ENCODE results near the gene GPR161. TPM values are rescaled to one million over a fixed set of nuclear protein-coding genes. Genes with fewer than 3 reads are reported as not detected.
A peak's percentile ranks its signal among the peaks of the same experiment; 100 is the strongest.

GPR161 gene
- total RNA-seq, 6 experiments from 2014 or later, result 9.3 to 14.5 (median 13.2) TPM

DNA sequence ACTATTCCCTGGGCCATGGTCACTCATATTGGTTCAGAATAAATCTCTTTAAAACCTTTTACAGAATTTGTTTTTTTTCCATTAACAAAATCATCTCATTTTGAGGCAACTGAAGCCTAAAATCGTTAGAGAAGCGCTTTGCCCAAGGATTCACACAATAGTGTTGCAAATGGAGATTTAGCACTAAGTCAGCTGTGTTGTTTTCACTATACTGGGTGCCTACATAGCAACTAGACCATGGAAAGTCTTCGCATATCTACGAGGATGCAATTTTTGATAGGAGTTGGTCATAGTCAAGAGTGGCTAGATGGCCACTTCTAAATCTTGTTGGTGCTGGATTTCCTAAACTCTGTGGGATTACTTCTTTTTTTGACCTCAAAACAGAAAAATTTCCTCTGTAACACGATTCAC lies 41.5 kb upstream of the GPR161 start:
- Mint-ChIP-seq H3K4me1 (ENCODE audit: low read depth) (no peaks in the 10 kb centered on the region), H3K4me3 (no peak overlapping the region), H3K36me3 (ENCODE audit: low read depth) (no peaks in the 10 kb centered on the region), H3K9me3 (no peaks in the 10 kb centered on the region), H3K27me3 (ENCODE audit: insufficient read depth) (no peaks in the 10 kb centered on the region; the same call in 1 of the 2 replicates), H3K27ac (no peak overlapping the region)
- DNase-seq, result no peak
- TF ChIP-seq, protein P1, sequence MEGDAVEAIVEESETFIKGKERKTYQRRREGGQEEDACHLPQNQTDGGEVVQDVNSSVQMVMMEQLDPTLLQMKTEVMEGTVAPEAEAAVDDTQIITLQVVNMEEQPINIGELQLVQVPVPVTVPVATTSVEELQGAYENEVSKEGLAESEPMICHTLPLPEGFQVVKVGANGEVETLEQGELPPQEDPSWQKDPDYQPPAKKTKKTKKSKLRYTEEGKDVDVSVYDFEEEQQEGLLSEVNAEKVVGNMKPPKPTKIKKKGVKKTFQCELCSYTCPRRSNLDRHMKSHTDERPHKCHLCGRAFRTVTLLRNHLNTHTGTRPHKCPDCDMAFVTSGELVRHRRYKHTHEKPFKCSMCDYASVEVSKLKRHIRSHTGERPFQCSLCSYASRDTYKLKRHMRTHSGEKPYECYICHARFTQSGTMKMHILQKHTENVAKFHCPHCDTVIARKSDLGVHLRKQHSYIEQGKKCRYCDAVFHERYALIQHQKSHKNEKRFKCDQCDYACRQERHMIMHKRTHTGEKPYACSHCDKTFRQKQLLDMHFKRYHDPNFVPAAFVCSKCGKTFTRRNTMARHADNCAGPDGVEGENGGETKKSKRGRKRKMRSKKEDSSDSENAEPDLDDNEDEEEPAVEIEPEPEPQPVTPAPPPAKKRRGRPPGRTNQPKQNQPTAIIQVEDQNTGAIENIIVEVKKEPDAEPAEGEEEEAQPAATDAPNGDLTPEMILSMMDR (IDR thresholded peaks at IDR 0.05), result no peak

DNA sequence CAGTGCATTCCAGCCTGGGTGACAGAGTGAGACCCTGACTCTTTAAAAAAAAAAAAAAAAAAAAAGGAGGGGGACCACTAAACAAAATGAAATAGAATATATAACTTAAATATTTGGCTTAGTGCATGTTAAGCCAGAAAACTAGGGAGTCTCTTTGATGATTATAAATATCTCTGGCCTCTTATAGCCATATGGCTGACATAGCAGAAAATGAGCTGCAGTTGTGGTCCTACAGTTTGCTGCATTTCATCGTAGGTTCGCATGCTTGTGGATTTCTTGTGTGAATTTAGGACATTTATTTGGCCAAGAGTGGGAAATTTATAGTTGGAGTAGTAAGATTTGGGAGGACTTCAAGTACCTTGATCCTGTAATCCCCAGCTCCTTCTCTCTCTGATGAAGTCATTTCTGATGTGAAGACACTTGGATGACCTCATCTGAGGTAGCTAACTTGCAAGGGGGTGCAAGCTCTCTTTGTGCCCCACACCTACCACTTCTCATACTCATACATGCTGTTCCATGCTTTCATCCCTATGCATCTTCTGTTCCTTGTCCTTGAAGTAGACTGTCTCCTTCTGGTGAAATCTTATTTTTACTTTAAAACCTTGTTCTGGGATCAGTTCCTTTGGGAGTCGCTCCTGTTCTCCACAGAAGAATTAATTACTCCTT lies 35.7 kb upstream of the GPR161 start:
- H3K4me1 Mint-ChIP-seq (ENCODE audit: low read depth), result peaks cover 13% of the 10 kb centered on the region
- TF ChIP-seq, protein P1 (IDR thresholded peaks at IDR 0.05), result no peak
- H3K27me3 Mint-ChIP-seq (ENCODE audit: insufficient read depth), result no peaks in the 10 kb centered on the region; the same call in 1 of the 2 replicates

DNA sequence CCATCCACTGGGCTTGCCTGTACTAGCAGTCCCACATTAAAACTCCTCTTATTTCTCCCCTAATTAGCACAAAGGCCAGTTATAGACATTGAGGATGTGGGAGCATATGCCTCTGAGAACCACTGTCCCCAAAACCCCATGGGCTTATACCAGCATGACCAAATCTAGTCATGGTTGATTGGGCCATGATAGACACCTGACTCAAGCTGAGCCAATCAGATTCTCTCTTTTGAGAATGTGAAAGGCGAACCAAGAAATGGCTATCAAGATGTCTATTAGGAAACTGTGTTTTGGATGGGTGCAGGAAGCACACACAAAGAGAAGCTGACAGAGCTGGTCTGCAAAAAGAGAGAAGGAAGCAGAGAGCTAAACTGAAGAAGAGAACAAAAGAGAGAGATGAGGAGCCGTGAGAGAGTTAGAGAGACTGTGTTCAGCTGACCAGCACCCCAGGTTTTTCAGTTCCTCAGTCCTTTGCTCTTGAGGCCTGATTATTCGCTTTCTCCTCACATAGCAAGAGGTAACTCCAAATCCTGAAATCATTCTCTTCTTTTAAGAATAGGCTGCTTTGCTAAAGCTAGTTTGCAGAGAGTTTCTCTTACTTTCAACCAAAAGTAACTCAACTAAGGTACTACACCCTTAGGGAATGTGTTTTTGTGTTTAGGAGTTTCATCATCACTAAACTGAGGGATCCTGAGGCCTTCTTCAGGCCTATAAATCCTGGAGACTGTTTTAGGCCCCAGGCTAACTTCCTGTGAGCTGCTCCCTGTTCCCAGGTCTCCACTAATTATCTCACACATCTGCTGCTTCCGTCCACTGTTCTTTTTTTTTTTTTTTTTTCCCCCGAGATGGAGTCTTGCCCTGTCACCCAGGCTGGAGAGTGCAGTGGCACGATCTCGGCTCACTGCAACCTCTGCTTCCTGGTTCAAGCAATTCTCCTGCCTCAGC lies 34.1 kb upstream of the GPR161 start:
- Mint-ChIP-seq H3K27me3 (ENCODE audit: insufficient read depth) (no peaks in the 10 kb centered on the region; the same call in 1 of the 2 replicates), H3K27ac (0 out of 2 replicates have a peak overlapping the region, but pooled peaks have one; percentile 1), H3K9me3 (no peaks in the 10 kb centered on the region), H3K4me3 (no peak overlapping the region), H3K4me1 (ENCODE audit: low read depth) (peaks cover 13% of the 10 kb centered on the region), H3K36me3 (ENCODE audit: low read depth) (no peaks in the 10 kb centered on the region)
- TF ChIP-seq, protein P1 (IDR thresholded peaks at IDR 0.05), result no peak
- no peak for DNase-seq

More for the DNA sequence above, 35.7 kb upstream of the GPR161 start:
- no peaks in the 10 kb centered on the region for H3K9me3 Mint-ChIP-seq
- no peaks in the 10 kb centered on the region for H3K36me3 Mint-ChIP-seq (ENCODE audit: low read depth)
- no peak overlapping the region for H3K27ac Mint-ChIP-seq
- no peak for DNase-seq
- no peak overlapping the region for H3K4me3 Mint-ChIP-seq

DNA sequence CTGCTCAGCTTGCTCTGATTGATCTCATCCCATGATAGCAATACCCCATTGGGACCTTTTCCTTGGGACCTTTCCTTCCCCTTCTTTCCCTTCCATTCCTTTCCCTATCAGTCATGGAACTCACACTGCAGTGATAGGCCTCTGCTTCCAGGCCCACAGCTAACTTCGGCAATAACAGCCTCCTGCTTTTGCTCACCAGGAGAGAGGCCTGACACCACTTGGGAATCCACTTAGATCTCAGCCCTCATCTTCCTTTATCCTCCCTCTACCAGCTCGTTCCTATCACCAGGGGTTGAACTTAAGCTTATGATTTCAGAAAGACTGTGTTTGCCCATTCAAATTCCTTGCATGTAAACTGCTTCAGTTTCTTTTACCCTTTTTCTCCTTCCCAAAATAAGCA lies 31.1 kb upstream of the GPR161 start:
- H3K27ac Mint-ChIP-seq, result no peak overlapping the region; the same call in 1 of the 2 replicates
- peaks cover 25% of the 10 kb centered on the region for H3K4me1 Mint-ChIP-seq (ENCODE audit: low read depth)
- TF ChIP-seq, protein P1 (IDR thresholded peaks at IDR 0.05), result no peak
- H3K4me3 Mint-ChIP-seq, result no peak overlapping the region
- H3K36me3 Mint-ChIP-seq (ENCODE audit: low read depth), result no peaks in the 10 kb centered on the region
- DNase-seq, result no peak
- no peaks in the 10 kb centered on the region; the same call in none of the 2 replicates for H3K27me3 Mint-ChIP-seq (ENCODE audit: insufficient read depth)
- no peaks in the 10 kb centered on the region for H3K9me3 Mint-ChIP-seq

DNA sequence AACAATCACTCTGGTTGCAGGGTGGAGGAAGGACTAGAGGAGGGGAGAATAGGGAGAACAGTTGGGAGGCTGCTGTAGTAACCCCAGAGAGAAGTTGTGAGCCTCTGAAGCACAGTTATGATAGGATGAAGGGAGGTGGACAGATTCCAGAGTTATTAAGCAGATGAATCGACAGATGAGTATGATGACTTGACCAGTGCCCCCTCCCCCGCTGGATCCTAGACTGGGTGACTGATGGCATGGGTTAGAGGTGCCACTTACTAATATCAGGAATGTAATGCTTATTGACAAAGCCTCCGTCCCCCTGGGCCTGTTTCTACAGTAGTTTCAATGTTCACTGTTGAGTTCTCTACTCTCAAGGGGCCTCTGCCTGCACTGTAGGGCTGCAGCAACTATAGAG lies 28.0 kb upstream of the GPR161 start:
- Mint-ChIP-seq H3K27me3 (ENCODE audit: insufficient read depth) (peaks cover 2% of the 10 kb centered on the region), H3K4me1 (ENCODE audit: low read depth) (peaks cover 18% of the 10 kb centered on the region), H3K36me3 (ENCODE audit: low read depth) (peaks cover 4% of the 10 kb centered on the region; the same call in 1 of the 2 replicates), H3K9me3 (peaks cover 8% of the 10 kb centered on the region), H3K27ac (no peak overlapping the region), H3K4me3 (no peak overlapping the region)
- TF ChIP-seq, protein P1 (IDR thresholded peaks at IDR 0.05), result no peak
- no peak for DNase-seq

All from HFFc6 (cell line).